Fibroblast of the aortic adventitia (primary cell): Measurements from ENCODE around the gene MCTP1. TPM values are rescaled to one million over a fixed set of nuclear protein-coding genes. Genes with fewer than 3 reads are reported as not detected.

Experiments used
- DNase-seq: peaks from one replicate; pipeline ENCODE4 v3.0.0-alpha.2; 2010; ENCODE audit warnings: low read depth
- H3K4me3 ChIP-seq: 2 replicates; pipeline ENCODE4 v1.5.1; 2011; ENCODE audit warnings: low read depth, mild to moderate bottlenecking, control low read depth, low read length, moderate library complexity
- CTCF ChIP-seq: IDR thresholded peaks from 2 replicates; pipeline ENCODE4 v1.5.1; 2011; ENCODE audit warnings: mild to moderate bottlenecking, low read length, control low read depth, inconsistent platforms; ENCODE audit not compliant: insufficient read depth
- total RNA-seq: library from RNA; depleted of rRNA; stranded (reverse); fragments of >200 nt; gene quantifications from 2 replicates; pipeline ENCODE4 v1.2.3, GENCODE V29; 2012; ENCODE audit warnings: low replicate concordance

The MCTP1 gene
- total RNA-seq, 1 donor, result 7.6 TPM

GRCh38 chr5:95027775-95028174 is 257.1 kb downstream of the MCTP1 start:
- TF ChIP-seq CTCF, result no peak
- H3K4me3 ChIP-seq, result no peak overlapping the region
- DNase-seq, result no peak

GRCh38 chr5:95027151-95027721 is 257.7 kb downstream of the MCTP1 start:
- no peak for TF ChIP-seq CTCF
- no peak for DNase-seq
- H3K4me3 ChIP-seq, result no peak overlapping the region

- no peak for TF ChIP-seq CTCF
- no peak for DNase-seq
- H3K4me3 ChIP-seq, result no peak overlapping the region
Measured at GRCh38 chr5:95026718-95027117, 258.2 kb downstream of the MCTP1 start.

GRCh38 chr5:95022967-95023695 is 261.8 kb downstream of the MCTP1 start:
- H3K4me3 ChIP-seq, result no peak overlapping the region
- no peak for DNase-seq
- TF ChIP-seq CTCF, result no peak

- no peak overlapping the region for H3K4me3 ChIP-seq
- TF ChIP-seq CTCF, result no peak
- no peak for DNase-seq
Measured at GRCh38 chr5:95020345-95020744, 264.5 kb downstream of the MCTP1 start.

- TF ChIP-seq CTCF, result no peak
- DNase-seq, result no peak
- H3K4me3 ChIP-seq, result no peak overlapping the region
Measured at GRCh38 chr5:95018946-95019345, 265.9 kb downstream of the MCTP1 start.
